ENCODE results near the gene PRSS50. TPM values are rescaled to one million over a fixed set of nuclear protein-coding genes. Genes with fewer than 3 reads are reported as not detected.

The PRSS50 gene
- total and polyA plus RNA-seq, 4 donors: 0.02 to 0.33 (median 0.25) TPM; not detected in 1

- no peak for DNase-seq (ENCODE audit: low spot score)
- WGBS: 92% methylated on average over 5 of the region's 5 CpGs
- no peak overlapping the region for H3K9ac ChIP-seq (ENCODE audit: low read depth in 1 of 2, low read length in 2 of 2)
- no peak overlapping the region for H3K27ac ChIP-seq (ENCODE audit: low read depth in 1 of 2, low read length in 2 of 2)
- no peaks in the 10 kb centered on the region for H3K27me3 ChIP-seq (ENCODE audit: control insufficient read depth in 4 of 4, insufficient read depth in 4 of 4, low read length in 3 of 4)
- H3K4me1 ChIP-seq (ENCODE audit: control insufficient read depth in 4 of 4, insufficient read depth in 4 of 4, low read length in 3 of 4): no peaks in the 10 kb centered on the region
- no peaks in the 10 kb centered on the region for H3K36me3 ChIP-seq (ENCODE audit: control insufficient read depth in 4 of 4, insufficient read depth in 3 of 4, low read depth in 1 of 4, low read length in 3 of 4)
- TF ChIP-seq FOXA1 (IDR thresholded peaks at IDR 0.05) (no peak), TAF1 (conservative IDR thresholded peaks at IDR 0.05) (no peak), SP1 (IDR thresholded peaks at IDR 0.05) (no peak), MAX (IDR thresholded peaks at IDR 0.05) (no peak), FOXA2 (IDR thresholded peaks at IDR 0.05) (no peak), HNF4G (IDR thresholded peaks at IDR 0.05) (no peak), EGR1 (IDR thresholded peaks at IDR 0.05; ENCODE audit: low read depth in 2 of 2) (no peak), ATF3 (IDR thresholded peaks at IDR 0.05) (no peak), HNF4A (conservative IDR thresholded peaks at IDR 0.05) (no peak), GABPA (IDR thresholded peaks at IDR 0.05 in 1 of 2, conservative IDR thresholded peaks at IDR 0.05 in 1 of 2) (no peak), RAD21 (IDR thresholded peaks at IDR 0.05) (no peak), CTCF (IDR thresholded peaks at IDR 0.05; ENCODE audit: low read depth, low read length, missing input control) (no peak), ZBTB33 (IDR thresholded peaks at IDR 0.05) (no peak), REST (IDR thresholded peaks at IDR 0.05) (no peak), YY1 (IDR thresholded peaks at IDR 0.05) (no peak), JUND (IDR thresholded peaks at IDR 0.05) (no peak), NR2F2 (IDR thresholded peaks at IDR 0.05) (no peak), RXRA (IDR thresholded peaks at IDR 0.05) (no peak)
- no peak overlapping the region for H3K4me3 ChIP-seq (ENCODE audit: low read depth in 1 of 3, low read length in 3 of 3)
- H3K9me3 ChIP-seq (ENCODE audit: control insufficient read depth in 4 of 4, low read length in 3 of 4): no peaks in the 10 kb centered on the region
Observed at GRCh38 chr3:46722443-46722842, 4.8 kb upstream of the PRSS50 start.

All from liver (tissue), 9 donors.